ENCODE results near the gene DDX25.

DNA sequence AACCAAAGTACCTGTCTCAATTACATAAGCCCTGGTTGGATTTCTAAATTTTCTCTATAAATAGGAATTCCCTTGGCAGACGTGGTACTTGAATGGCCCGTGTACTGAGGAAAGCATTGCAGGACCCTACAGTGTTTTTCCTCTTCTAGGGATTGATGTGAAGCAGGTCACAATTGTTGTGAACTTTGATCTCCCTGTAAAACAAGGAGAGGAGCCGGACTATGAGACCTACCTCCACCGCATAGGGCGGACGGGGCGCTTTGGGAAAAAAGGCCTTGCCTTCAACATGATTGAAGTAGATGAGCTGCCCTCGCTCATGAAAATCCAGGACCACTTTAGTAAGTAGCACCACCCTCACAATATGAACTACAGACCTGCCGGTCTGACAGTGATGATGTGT, 16.7 kb downstream of the DDX25 start:
- TF ChIP-seq, protein P1, sequence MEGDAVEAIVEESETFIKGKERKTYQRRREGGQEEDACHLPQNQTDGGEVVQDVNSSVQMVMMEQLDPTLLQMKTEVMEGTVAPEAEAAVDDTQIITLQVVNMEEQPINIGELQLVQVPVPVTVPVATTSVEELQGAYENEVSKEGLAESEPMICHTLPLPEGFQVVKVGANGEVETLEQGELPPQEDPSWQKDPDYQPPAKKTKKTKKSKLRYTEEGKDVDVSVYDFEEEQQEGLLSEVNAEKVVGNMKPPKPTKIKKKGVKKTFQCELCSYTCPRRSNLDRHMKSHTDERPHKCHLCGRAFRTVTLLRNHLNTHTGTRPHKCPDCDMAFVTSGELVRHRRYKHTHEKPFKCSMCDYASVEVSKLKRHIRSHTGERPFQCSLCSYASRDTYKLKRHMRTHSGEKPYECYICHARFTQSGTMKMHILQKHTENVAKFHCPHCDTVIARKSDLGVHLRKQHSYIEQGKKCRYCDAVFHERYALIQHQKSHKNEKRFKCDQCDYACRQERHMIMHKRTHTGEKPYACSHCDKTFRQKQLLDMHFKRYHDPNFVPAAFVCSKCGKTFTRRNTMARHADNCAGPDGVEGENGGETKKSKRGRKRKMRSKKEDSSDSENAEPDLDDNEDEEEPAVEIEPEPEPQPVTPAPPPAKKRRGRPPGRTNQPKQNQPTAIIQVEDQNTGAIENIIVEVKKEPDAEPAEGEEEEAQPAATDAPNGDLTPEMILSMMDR (IDR thresholded peaks at IDR 0.05; ENCODE audit: low read depth, low read length, poor library complexity, severe bottlenecking): no peak
- TF ChIP-seq EZH2phosphoT487 (IDR thresholded peaks at IDR 0.05; ENCODE audit: borderline replicate concordance, low read length): no peak
